Nucleus accumbens (tissue), 56 donors: ENCODE measurements around the gene SHOC2.

Experiments used
- DNase-seq, 56 donors: peaks; one replicate each; lab custom pipeline; 2025; lab: John Stamatoyannopoulos, UW

The SHOC2 gene

GRCh38 chr10:111035542-111035941 is 116.1 kb downstream of the SHOC2 start:
- no peak for DNase-seq

GRCh38 chr10:111037858-111038257 is 118.5 kb downstream of the SHOC2 start:
- DNase-seq, result no peak

DNA sequence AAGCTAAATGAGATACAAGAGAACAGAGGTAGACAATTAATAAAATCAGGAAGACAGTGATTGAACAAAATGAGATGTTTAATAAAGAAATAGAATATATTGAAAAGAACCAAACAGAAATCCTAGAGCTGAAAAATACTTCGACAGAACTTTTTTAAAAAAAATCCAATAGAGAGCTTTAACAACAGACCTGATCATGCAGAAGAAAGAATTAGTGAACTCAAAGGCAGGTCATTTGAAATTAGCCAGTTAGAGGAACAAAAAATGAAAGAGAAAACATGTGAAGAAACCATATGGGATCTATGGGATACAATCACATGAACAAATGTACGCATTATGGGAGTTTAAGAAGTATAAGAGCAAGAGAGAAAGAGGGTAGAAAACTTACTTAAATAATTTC is 120.1 kb downstream of the SHOC2 start:
- DNase-seq, result no peak

- no peak for DNase-seq
Observed at GRCh38 chr10:111057006-111057405, 137.6 kb downstream of the SHOC2 start.
